HEK293 (cell line): ENCODE results near the gene NUMB.

ENCODE experiments used
- CTCF ChIP-seq: fragments of 450-650 bp; formaldehyde crosslinking; IDR thresholded peaks from 2 replicates; pipeline ENCODE4 v1.5.1; 2016; ENCODE audit warnings: missing biosample characterization, missing genetic modification characterization
- PBX3 ChIP-seq: sonication (generic); formaldehyde crosslinking; IDR thresholded peaks from 2 replicates; pipeline ENCODE4 v1.8.1; 2022; ENCODE audit warnings: mild to moderate bottlenecking, moderate library complexity, missing genetic modification reagents
- SETDB1 ChIP-seq: IDR thresholded peaks from one replicate; pipeline ENCODE4 v1.6.1; 2017; ENCODE audit warnings: mild to moderate bottlenecking, low read length, moderate library complexity, mixed read lengths; ENCODE audit not compliant: insufficient read length
- YY1 ChIP-seq: fragments of 450-650 bp; formaldehyde crosslinking; IDR thresholded peaks from 2 replicates; pipeline ENCODE4 v1.5.1; 2018; ENCODE audit warnings: missing biosample characterization, missing genetic modification characterization
- ZNF660 ChIP-seq: fragments of 450-650 bp; IDR thresholded peaks from 2 replicates; pipeline ENCODE4 v1.5.1; 2018; ENCODE audit warnings: missing biosample characterization, mild to moderate bottlenecking, missing genetic modification characterization
- ZNF704 ChIP-seq: fragments of 450-650 bp; formaldehyde crosslinking; IDR thresholded peaks from 2 replicates; pipeline ENCODE4 v1.5.1; 2016; ENCODE audit warnings: missing biosample characterization, missing genetic modification characterization
- ZNF768 ChIP-seq: fragments of 450-650 bp; formaldehyde crosslinking; IDR thresholded peaks from 2 replicates; pipeline ENCODE4 v1.5.1; 2018; ENCODE audit warnings: missing biosample characterization, mild to moderate bottlenecking, missing genetic modification characterization
- ZSCAN23 ChIP-seq: fragments of 450-650 bp; formaldehyde crosslinking; IDR thresholded peaks from 2 replicates; pipeline ENCODE4 v1.5.1; 2016; ENCODE audit warnings: missing biosample characterization, missing genetic modification characterization

- TF ChIP-seq ZNF768 (tag by site-specific recombination) (no peak), CTCF (tag by site-specific recombination) (no peak), ZNF660 (tag by site-specific recombination) (no peak), PBX3 (CRISPR knock-in tag) (no peak), ZSCAN23 (tag by site-specific recombination) (no peak), YY1 (tag by site-specific recombination) (no peak), ZNF704 (tag by site-specific recombination) (no peak), SETDB1 (no peak)
These were observed 132.6 kb downstream of the NUMB start for GRCh38 chr14:73325630-73326299.
